ENCODE results near the gene YAF2.
"Not testable (repeated sequence)": the region's sequence is repeated elsewhere in the genome, so short reads cannot be mapped to it uniquely, and the experiment has no call there.

The YAF2 gene

DNA sequence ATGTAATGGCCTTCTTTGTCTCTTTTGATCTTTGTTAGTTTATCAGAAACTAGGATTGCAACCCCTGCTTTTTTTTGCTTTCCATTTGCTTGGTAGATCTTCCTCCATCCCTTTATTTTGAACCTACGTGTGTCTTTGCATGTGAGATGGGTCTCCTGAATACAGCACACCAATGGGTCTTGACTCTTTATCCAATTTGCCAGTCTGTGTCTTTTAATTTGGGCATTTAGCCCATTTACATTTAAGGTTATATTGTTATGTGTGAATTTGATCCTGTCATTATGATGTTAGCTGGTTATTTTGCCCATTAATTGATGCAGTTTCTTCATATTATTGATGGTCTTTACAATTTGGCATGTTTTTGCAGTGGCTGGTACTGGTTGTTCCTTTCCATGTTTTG lies 14.6 kb upstream of the YAF2 start:
- not testable (repeated sequence) for DNase-seq

DNA sequence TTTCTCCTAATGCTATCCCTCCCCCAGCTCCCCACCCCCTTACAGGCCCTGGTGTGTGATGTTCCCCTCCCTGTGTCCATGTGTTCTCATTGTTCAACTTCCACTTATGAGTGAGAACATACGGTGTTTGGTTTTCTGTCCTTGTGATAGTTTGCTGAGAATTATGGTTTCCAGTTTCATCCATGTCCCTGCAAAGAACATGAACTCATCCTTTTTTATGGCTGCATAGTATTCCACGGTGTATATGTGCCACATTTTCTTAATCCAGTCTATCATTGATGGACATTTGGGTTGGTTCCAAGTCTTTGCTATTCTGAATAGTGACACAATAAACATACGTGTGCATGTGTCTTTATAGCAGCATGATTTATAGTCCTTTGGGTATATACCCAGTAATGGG lies 11.0 kb upstream of the YAF2 start:
- DNase-seq = not testable (repeated sequence)

DNA sequence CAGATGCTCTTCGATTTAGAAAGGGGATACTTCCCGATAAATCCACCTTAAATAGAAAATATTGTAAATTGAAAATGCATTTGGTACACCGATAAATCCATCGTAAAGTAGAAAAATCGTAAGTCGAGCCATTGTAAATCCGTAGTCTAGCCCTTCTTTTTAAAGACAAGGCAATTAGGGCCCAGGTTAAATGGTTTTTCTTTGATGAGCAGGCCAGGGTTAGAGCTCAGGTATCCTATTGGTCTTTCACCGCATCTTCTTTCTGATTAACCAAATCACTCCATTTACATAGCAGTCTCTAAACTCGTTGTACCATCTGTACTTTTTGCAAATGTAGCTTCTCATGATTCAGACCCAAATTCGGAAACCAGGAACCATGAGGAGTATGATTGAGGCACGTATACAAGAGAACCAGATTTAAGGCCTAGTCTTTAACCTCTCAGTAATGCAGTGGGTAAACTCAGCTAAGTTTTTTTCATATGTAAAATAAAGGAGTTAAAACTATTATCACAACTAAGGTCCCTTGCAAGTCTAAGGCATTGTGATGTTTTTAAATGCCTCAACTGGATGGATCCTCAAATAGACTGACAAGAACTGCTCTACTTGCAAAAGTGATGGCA lies 2.2 kb upstream of the YAF2 start:
- DNase-seq = no peak

DNA sequence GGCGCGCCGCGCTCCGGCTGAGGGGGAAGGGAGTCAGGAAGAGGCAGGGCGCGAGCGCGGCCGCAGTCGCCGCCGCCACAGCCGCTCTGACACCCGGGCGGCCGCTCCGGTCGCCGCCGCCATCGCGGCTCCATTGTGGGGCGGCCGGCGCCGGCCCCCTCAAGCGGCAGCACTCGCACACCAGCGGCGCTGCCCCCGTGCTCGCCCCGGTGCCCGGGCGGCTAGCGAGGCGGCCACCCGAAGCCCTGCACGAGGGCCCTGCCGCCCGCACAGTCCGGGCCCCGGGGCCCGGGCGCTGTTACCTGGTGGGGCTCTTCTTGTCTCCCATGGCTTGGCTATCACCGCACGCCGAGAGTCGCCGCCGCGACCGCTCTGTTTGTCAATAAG lies 202 bp downstream of the YAF2 start:
- no peak for DNase-seq

DNA sequence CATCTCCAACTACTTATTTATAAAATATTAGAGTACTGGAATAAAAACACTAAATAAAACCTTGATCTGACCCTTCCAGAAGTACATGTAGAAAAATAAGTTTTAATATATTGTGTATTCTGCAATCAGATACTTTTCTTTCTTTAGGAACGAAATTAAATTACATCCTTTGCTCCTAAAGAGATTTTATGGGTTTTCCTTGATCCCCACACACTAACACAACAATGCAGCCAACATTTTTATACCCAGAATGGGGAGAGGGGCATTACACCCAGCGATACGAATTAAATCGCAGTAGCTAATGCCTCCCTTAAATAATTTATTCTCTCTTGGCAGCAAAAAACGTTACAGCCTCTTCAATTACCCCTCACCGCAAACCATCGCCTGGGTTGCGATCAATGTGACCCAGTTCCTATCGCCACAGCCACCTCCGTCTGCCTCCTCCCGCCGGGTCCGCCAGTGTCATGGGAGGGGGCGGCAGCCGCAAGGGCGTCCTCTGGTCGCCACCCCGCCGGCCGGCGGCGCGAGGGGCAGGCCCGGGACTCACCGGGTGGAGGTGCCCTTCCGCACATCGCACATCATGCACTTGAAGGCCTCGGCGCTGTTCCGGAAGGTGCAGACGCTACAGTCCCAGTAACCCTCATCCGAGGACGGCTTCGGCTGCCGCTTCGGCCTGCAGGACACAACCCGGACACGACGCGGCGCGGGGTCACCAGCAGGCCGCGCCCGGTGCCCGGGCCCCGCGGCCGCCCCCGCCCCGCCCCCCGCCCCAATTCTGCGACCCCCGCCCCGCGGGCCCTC lies 796 bp downstream of the YAF2 start:
- peak; percentile 86 for DNase-seq

DNA sequence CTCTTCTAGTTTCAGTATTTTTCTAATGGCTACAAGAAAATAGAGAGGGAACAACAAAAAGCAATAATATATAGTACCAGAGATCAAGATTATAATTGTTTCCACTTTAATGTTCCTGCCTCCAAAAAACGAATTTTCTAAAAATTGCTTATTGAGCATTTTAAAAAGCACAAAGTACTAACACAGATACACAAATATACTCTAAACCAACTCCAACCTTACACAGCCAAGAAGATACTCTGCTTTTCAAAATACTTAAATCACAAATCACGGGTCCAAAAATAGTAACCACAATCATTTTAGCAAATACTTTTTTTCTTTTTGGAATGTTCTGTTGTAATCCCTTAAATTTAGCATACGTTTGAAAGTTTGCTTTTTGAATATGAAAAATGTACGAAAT lies 2.0 kb downstream of the YAF2 start:
- no peak for DNase-seq

DNA sequence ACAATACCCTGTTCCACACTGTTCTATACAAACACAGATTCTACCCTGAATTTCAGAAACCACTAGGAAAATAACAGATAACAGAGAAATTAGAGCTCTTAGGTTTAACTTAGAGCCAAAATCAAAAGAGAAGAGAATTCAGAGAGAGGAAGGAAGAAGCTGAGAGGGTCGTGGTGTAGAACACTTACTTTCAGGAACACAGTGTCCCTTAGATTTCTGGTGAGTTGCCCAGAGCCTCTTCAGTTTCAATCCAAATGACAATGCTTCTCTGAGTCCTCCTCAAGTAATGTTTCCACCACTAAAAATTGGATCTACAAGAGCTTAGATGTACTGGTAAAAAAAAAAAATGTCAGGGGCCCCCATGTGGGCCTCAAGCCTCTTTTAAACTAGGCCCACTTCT lies 2.6 kb downstream of the YAF2 start:
- no peak for DNase-seq

DNA sequence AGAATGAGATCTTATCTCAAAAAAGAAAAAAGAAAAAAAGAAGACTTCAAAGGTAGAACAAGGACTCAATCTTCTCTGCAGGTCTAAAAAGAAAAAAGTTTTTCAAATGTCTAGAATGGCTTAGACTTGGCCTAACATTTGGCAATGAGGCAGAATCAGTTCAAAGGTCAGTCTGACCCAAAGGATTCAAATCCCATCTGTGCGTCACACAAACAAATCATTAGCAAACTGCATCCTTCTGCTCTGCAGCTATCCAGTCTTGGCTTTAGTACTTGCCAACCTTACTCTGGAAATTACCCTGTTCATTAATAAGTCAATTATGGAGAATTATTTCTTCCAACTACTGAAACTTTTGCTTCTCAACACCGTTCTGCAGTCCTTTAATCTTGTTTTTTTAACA lies 3.1 kb downstream of the YAF2 start:
- DNase-seq = no peak

DNA sequence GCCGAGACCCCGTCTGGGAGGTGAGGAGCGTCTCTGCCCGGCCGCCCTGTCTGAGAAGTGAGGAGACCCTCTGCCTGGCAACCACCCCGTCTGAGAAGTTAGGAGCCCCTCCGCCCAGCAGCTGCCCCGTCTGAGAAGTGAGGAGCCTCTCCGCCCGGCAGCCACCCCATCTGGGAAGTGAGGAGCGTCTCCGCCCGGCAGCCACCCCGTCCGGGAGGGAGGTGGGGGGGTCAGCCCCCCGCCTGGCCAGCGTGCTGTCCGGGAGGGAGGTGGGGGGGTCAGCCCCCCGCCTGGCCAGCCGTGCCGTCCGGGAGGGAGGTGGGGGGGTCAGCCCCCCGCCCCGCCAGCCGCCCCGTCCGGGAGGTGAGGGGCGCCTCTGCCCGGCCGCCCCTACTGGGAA lies 10.5 kb downstream of the YAF2 start:
- not testable (repeated sequence) for DNase-seq

DNA sequence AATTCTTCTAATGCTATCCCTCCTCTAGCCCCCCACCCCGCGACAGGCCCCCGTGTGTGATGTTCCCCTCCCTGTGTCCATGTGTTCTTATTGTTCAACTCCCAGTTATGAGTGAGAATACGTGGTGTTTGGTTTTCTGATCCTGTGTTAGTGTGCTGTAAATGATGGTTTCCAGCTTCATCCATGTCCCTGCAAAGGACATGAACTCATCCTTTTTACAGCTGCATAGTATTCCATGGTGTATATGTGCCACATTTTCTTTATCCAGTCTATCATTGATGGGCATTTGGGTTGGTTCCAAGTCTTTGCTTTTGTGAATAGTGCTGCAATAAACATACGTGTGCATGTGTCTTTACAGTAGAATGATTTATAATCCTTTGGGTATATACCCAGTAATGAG lies 13.5 kb downstream of the YAF2 start:
- DNase-seq = not testable (repeated sequence)

DNA sequence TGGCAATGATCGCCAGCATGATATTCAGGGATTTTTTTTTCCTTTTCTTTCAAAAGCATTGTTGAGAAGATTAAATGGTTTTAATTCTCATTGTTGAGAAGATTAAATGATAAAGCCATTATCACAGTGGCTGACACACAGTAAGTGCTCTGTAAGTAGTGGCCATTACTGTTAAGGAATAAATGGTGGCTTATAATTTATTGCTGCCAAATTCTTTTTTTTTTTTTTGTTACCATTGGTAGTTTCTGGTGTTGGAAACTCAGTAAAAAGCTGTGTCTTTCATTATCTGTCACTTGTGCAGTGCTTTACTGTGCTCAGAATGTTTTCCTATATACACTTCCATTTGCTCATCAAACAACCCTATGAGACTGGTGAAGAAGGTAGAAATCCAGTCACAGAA lies 15.3 kb downstream of the YAF2 start:
- DNase-seq = no peak

DNA sequence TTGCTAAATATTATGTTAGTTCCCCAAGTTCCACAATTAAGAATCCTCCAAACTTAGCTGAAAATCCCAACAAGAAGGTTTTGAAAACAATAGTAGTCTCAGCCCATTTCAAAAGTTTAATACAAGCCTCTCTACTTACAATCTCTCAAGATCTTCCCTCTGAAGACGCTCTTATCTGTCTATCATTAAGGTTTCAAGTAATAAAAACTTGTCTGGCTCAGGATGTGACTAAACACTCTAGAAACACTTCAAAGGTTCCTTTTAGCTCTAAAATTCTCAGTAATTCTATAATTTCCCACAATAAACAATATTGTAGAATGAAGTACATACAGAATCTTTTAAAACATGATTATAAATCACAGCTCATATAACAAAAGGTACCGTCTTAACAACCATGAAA lies 16.3 kb downstream of the YAF2 start:
- DNase-seq = no peak

DNA sequence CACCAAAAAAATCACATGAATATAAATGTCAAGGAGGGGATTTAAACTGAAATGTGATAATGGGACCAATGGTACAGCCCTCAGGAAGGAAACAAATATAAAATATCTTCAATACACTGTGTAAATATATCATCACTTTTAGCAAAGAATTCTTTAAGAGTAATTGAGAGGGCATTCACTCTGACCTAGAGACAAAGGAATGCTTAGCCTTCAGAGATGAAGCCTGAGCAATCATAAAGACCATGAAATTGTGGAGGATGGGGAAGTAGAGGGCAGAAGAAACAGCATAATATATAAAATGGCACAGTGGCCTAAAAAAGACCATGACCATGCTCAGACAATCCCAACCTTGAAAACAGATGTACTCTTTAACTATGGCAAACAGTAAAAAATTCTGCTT lies 20.4 kb downstream of the YAF2 start:
- DNase-seq = no peak

DNA sequence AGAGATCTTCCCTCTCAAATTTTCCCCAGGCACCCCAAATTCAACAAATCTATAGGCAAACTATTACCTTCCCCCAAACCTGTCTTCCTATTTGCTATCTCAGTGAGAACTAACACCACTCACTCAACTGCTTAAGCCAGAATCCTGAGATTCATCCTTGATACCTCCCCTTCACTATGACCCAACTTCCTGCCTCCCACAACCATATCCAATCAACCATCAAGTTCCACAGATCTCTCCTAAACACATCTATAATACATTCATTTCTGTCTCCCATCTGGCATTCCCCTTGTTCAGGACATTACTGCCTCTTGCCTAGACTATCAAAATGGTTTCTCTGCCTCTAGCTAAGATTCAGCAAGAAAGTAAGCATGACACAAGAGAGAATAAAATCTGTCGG lies 21.3 kb downstream of the YAF2 start:
- no peak for DNase-seq

DNA sequence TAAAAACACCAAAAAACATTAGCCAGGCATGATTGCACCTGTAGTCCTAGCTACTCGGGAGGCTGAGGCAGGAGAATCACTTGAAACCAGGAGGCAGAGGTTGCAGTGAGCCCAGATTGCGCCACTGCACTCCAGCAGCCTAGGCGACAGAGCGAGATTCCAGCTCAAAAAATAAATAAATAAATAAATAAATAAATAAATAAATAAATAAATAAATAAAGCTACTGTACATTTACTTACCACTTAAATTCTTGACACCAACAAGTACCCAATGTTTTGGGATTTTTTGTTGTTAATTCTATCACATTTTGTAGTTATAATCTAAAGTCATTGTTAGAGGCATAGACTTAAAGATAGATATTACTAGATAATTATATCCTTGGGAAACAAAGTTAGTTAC lies 22.3 kb downstream of the YAF2 start:
- not testable (repeated sequence) for DNase-seq

DNA sequence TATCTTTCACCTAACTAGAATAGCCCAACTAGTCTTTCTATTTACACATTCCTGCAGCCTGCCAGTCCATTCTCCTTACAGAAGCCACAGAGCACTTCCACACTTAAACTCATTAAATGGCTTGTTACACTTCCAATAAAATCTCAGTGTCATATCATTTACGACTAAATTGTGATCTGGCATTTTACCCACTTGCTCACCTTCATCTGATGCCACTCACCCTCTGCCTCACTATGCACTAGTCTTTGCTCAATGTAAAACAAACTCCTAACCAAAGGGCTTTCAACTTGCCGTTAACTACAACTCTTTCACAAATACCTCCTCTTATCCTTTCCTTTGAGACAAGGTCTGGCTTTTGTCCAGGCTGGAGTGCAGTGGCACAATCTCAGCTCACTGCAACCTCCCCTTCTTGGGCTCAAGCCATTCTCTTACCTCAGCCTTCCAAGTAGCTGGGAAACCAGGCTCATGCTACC lies 24.1 kb downstream of the YAF2 start:
- DNase-seq = no peak

DNA sequence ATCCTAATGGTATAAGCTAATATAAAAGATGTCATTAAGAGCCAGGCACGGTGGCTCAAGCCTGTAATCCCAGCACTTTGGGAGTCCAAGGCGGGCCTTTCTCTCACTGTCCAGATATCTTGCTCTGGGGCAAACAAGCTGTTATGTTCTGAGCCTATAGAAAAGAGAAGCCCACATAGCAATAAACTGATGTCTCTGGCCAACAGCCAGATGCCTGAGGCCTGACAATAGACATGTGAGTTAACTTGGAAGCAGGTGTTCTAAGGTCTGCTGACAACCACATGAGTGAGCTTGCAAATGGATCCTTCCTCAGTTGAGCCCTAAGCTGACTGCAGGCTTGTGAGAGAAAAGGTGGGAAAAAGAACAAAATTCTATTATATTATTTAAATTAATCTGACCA lies 25.0 kb downstream of the YAF2 start:
- DNase-seq = no peak

DNA sequence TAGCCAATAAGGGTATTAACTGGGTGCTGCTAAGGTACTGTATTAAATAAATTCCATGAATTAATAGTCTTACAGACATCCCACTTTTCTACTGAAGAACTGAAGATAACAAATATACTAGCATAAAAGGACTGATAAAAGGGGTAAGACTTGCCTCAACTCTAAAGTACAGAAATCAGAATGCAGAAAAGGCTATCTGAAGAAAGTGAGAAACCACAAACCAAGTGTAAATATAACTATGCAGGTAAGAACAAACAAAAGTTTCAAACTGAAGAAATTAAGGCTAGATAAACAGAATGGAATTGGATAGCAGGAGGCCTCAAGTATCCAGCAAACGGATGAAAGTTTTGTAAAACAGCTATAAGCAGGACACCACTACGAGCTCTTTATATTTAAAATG lies 29.5 kb downstream of the YAF2 start:
- DNase-seq = no peak

DNA sequence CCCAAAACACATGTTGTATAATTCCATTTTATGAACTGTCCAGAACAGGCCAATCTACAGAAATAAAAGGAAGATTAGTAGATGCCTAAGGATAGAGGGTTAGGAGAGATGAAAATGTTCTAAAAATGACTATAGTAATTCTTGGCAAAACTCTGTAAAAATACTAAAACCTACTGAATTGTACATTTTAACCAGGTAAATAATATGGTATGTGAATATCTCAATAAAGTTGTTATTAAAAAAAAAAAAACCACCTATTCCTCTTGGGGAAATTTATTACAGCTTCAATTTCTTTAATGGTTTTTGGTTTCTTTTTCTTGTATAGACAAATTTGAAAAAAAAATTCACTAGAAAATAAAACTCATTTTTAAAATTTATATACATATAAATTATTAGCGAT lies 33.2 kb downstream of the YAF2 start:
- no peak for DNase-seq

DNA sequence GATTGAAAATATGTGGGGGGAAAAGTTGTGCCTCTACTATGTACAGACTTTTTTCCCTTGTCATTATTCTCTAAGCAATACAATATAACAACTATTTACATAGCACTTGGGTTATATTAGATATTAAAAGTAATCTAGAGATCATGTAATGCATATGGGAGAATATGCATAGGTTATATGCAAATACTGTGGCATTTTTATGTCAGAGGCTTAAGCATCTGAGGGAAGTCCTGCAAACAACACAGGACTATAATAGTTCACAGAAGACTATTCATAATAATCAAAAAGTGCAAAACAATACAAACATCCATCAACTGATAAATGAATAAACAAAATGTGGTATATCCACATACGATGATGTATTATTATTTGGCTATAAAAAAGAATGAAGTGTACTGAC lies 33.7 kb downstream of the YAF2 start:
- DNase-seq = no peak

DNA sequence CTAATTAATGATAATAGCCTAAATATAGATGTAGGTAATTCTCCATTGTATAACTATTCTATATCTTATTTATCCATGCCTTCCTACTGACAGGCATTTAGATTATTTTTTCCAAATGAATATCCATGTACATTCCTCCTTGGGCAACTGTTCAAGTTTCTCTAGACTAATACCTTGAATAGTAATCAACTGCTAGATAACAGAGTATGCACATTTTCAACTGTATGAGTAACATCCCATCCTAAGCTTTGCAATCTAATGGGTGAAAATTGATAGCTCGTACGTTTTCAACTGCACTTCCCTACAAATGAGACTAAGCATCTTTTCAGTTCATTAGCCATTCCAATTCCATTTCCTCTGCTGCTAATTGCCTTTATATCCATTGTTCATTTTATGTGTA lies 37.0 kb downstream of the YAF2 start:
- DNase-seq = no peak

DNA sequence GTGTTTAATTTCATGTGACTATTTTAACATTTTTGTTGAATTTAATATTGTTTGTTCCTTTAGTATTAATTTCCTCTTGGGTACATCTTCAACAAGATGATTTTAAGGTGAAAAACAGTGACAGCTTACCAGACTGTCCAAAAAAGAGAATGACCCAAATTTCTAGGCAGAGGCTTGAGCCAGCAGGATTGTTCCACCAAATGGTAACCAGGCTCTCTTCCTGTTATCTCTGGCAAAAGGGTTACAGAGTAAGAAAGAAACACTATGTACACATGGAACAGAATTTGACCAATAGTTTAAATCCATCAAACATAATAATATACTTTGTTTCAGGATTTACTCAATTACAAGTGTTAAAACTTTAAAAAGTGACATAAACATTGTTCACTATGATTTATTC lies 39.0 kb downstream of the YAF2 start:
- no peak for DNase-seq

DNA sequence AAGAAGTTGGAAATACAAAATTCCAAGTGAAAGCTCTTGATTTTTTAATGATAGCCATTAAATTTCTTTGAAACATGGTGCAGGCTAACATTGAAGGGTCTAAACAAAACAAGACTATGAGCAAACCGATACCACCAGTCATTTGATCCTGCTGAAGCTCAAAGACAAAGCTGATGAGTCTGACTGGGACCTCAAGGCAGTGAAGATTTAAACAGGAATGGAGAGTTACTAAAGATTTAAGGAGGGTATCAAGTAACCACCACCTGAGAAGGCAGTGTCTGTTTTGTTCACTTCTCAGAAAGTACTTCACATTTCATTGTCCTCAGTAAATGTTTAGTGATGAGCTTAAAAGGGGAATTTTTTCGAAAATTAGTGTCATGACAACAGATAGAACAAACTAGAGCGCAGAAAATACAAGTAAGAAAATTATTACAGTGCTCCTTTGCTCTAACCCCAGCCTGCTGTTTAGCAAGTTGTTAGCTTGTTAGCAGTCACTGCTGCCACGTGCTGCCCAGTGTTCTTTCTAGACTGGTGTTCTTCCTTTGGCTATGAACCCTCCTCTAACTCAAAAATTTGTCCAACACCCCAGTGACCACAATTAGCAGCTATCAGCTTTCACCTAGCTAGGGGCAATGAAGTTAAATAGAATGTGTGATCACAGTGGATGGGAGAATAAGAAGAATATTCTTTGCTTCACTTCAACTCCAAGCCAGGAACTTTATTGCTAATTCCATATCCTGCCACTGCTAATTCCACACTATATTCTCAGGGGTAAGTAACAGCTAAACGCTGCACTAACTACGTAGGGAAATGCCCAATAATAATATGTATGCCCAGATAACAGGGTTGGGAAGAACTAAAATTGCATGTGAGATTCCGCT lies 41.1 kb downstream of the YAF2 start:
- no peak for DNase-seq

DNA sequence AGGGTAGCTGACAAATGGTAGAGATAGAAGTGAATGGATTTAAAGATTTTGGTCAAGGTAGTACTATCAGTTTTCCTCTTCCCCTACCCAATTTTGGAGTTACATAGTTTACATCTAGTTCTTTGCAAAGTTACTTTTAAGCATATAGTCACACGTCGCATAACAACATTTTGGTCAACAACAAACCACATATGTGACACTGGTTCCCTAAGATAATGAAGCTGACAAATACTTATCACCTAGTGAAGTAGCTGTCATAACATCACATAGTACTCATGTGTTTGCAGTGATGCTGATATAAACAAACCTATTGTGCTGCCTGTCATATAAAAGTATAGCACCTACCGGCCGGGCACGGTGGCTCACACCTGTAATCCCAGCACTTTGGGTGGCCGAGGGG lies 45.4 kb downstream of the YAF2 start:
- DNase-seq = no peak
